K562 (cell line): ENCODE data around the gene SLC39A7. TPM values are rescaled to one million over a fixed set of nuclear protein-coding genes. Genes with fewer than 3 reads are reported as not detected.

Experiments
- ATAC-seq: fragments of 200-7000 bp; cut with Tn5 transposase; 3 replicates; pipeline ENCODE4 v1.9.1; 2020; ENCODE audit warnings: moderate library complexity
- BruUV-seq: library from RNA; stranded (reverse); fragments of 400-500 nt; replicated peaks from 2 replicates; lab custom pipeline; 2021; lab: Mats Ljungman, UMichigan
- CTCF ChIA-PET: fragments of 300-600 bp; formaldehyde crosslinking; extraction: SDS; loops from one replicate; lab custom pipeline; 2021; ENCODE audit warnings: low intra/inter-chr PET ratio; lab: Yijun Ruan, JAX
- POLR2A ChIA-PET: fragments of 300-600, 350-650 bp; sonication (Branson Sonifier 250); formaldehyde crosslinking; extraction: SDS; loops from one replicate; lab custom pipeline; 2021; ENCODE audit warnings: antibody characterized with exemption, inconsistent platforms; lab: Yijun Ruan, JAX
- DNase-seq, 4 experiments: peaks; one replicate each; pipeline versions ENCODE4 v3.0.0 to v3.0.0-alpha.2; 2011 to 2018; ENCODE audit warnings: low spot score in 3 of 4, mixed read lengths in 3 of 4; ENCODE audit errors: extremely low read depth in 1 of 4
- FAIRE-seq: peaks from 2 replicates; lab custom pipeline; 2011; peaks lifted over from hg19 to GRCh38; lab: Jason Lieb, UNC
- H2AFZ ChIP-seq: 2 replicates; pipeline ENCODE4 v1.6.0; 2011; ENCODE audit warnings: low read depth, low read length, control low read depth, inconsistent platforms
- H3K27ac ChIP-seq: fragments of 200-600 bp; 3 replicates; pipeline ENCODE4 v1.8.0; 2011; ENCODE audit warnings: low read depth, mild to moderate bottlenecking, control low read depth, inconsistent platforms, low read length, moderate library complexity, mixed read lengths; ENCODE audit errors: extremely low read depth
- H3K27me3 ChIP-seq, 2 experiments: fragments of 300-600 bp in 1 of 2; 2 replicates in 1 of 2; 3 replicates in 1 of 2; pipeline versions ENCODE4 v1.6.0 to v1.8.0; 2011; ENCODE audit warnings: inconsistent platforms in 2 of 2, low read length in 2 of 2, mild to moderate bottlenecking in 1 of 2, mixed read lengths in 1 of 2, moderate library complexity in 1 of 2; ENCODE audit not compliant: control insufficient read depth in 2 of 2, insufficient read depth in 2 of 2
- H3K36me3 ChIP-seq: fragments of 300-600 bp; 3 replicates; pipeline ENCODE4 v1.8.0; 2011; ENCODE audit warnings: mild to moderate bottlenecking, low read length, inconsistent platforms; ENCODE audit not compliant: control insufficient read depth, insufficient read depth
- H3K4me1 ChIP-seq, 2 experiments: fragments of 200-600 bp in 1 of 2; replicated peaks in 1 of 2; 2 replicates in 1 of 2; 3 replicates in 1 of 2; pipeline versions ENCODE4 v1.5.1 to v1.8.0; 2011; ENCODE audit warnings: inconsistent platforms in 2 of 2, low read length in 2 of 2, mild to moderate bottlenecking in 1 of 2, mixed read lengths in 1 of 2, moderate library complexity in 1 of 2; ENCODE audit not compliant: control insufficient read depth in 2 of 2, insufficient read depth in 2 of 2
- H3K4me2 ChIP-seq: 2 replicates; pipeline ENCODE4 v1.6.1; 2011; ENCODE audit warnings: low read length, control low read depth, inconsistent platforms, mixed read lengths; ENCODE audit not compliant: insufficient read depth
- H3K4me3 ChIP-seq: fragments of 200-600 bp; sonication (generic), shearing (Covaris generic); 2 replicates; pipeline ENCODE4 v1.5.1; 2016; ENCODE audit warnings: control low read depth, inconsistent platforms
- H3K79me2 ChIP-seq: fragments of 200-600 bp; 3 replicates; pipeline ENCODE4 v1.8.0; 2011; ENCODE audit warnings: low read length, inconsistent platforms; ENCODE audit not compliant: control insufficient read depth, insufficient read depth
- H3K9ac ChIP-seq, 2 experiments: 2 replicates each; pipeline versions ENCODE4 v1.6.0 to v1.6.1; 2011; ENCODE audit warnings: low read depth in 2 of 2, low read length in 2 of 2, control low read depth in 1 of 2, inconsistent platforms in 1 of 2, mild to moderate bottlenecking in 1 of 2, mixed read lengths in 1 of 2; ENCODE audit not compliant: insufficient read depth in 1 of 2
- H3K9me1 ChIP-seq: one replicate; pipeline ENCODE4 v1.6.0; 2011; ENCODE audit warnings: inconsistent platforms, mild to moderate bottlenecking, low read length, moderate library complexity; ENCODE audit not compliant: control insufficient read depth, insufficient read depth
- H3K9me3 ChIP-seq: replicated peaks from 2 replicates; pipeline ENCODE4 v1.5.1; 2011; ENCODE audit warnings: low read depth, low read length, inconsistent platforms; ENCODE audit not compliant: control insufficient read depth, insufficient read depth
- H4K20me1 ChIP-seq: replicated peaks from 2 replicates; pipeline ENCODE4 v1.6.1; 2011; ENCODE audit warnings: low read length, inconsistent platforms, mixed read lengths; ENCODE audit not compliant: control insufficient read depth, insufficient read depth
- ARNT ChIP-seq, 2 experiments: fragments of 450-650 bp; IDR thresholded peaks; 2 replicates each; pipeline ENCODE4 v1.6.1; 2016; ENCODE audit warnings: mild to moderate bottlenecking in 1 of 2
- ATF7 ChIP-seq: fragments of 450-650 bp; IDR thresholded peaks from 2 replicates; pipeline ENCODE4 v1.7.1; 2014; ENCODE audit warnings: mild to moderate bottlenecking, moderate library complexity
- COPS2 ChIP-seq: fragments of 450-650 bp; conservative IDR thresholded peaks from 2 replicates; pipeline ENCODE4 v1.6.1; 2016; ENCODE audit warnings: mild to moderate bottlenecking, moderate library complexity
- HDAC1 ChIP-seq, 2 experiments: fragments of 450-650 bp; IDR thresholded peaks; 2 replicates each; pipeline ENCODE4 v1.6.1; 2016 to 2017; ENCODE audit warnings: inconsistent platforms in 1 of 2, mild to moderate bottlenecking in 1 of 2, moderate library complexity in 1 of 2
- HDGF ChIP-seq: fragments of 450-650 bp; IDR thresholded peaks from 2 replicates; pipeline ENCODE4 v1.6.1; 2016
- KDM1A ChIP-seq, 2 experiments: fragments of 450-650 bp; IDR thresholded peaks; 2 replicates each; pipeline ENCODE4 v1.6.1; 2016; ENCODE audit warnings: mild to moderate bottlenecking in 2 of 2
- KLF1 ChIP-seq: fragments of 450-650 bp; IDR thresholded peaks from 2 replicates; pipeline ENCODE4 v1.6.1; 2016; ENCODE audit warnings: missing genetic modification characterization, missing compliant biosample characterization
- NFRKB ChIP-seq: fragments of 450-650 bp; IDR thresholded peaks from 2 replicates; pipeline ENCODE4 v1.6.1; 2016; ENCODE audit warnings: low read depth
- OTX1 ChIP-seq: fragments of 450-650 bp; formaldehyde crosslinking; IDR thresholded peaks from 2 replicates; pipeline ENCODE4 v1.4.0; 2022; ENCODE audit warnings: mild to moderate bottlenecking
- RFX7 ChIP-seq: fragments of 250-450 bp; sonication (Bioruptor Pico); IDR thresholded peaks from 2 replicates; pipeline ENCODE4 v1.5.1; 2021; ENCODE audit warnings: mild to moderate bottlenecking
- TEAD1 ChIP-seq, 2 experiments: fragments of 450-650 bp in 1 of 2; sonication (generic) in 1 of 2; formaldehyde crosslinking; IDR thresholded peaks; 2 replicates each; pipeline versions ENCODE4 v1.4.0 to v1.8.0; 2020 to 2022; ENCODE audit warnings: mild to moderate bottlenecking in 2 of 2, missing genetic modification reagents in 1 of 2
- WGBS: fragments of 100-300 bp; shearing (Covaris generic); methylation state at CpG from one replicate; pipeline ENCODE4 v1.1.6; 2016; ENCODE audit warnings: low coverage, mixed read lengths; ENCODE audit not compliant: insufficient coverage; ENCODE audit errors: missing lambda C conversion rate; 5-methylcytosine and 5-hydroxymethylcytosine counted together
- in situ Hi-C: fragments of 300-500 bp; cut with MboI; formaldehyde crosslinking; loops from 4 replicates; pipeline ENCODE4 v1.15.0; 2018; ENCODE audit warnings: inconsistent platforms, mixed read lengths
- intact Hi-C: fragments of 100-400 bp; cut with micrococcal nuclease; formaldehyde crosslinking; loops from 2 replicates; pipeline ENCODE4 v1.14.2; 2022
- polyA plus RNA-seq, 8 experiments: library from polyadenylated mRNA; depleted of rRNA in 4 of 8; stranded (reverse) in 5 of 8; unstranded in 3 of 8; fragments of >200 nt; fragmentation: Nextera tagmentation in 2 of 8; fragmentation: Illumina TruSeq in 1 of 8; extraction: Ambion mirVana in 2 of 8; extraction: Trizol in 1 of 8; gene quantifications; 2 replicates each; pipeline versions ENCODE4 v1.2.1 to v1.2.3, GENCODE V29; 2011 to 2014; ENCODE audit warnings: inconsistent platforms in 1 of 8, missing spikeins in 1 of 8
- total RNA-seq, 7 experiments: library from RNA; depleted of rRNA in 6 of 7; stranded (reverse); fragments of >200 nt in 6 of 7; fragmentation: Illumina TruSeq in 2 of 7; extraction: Trizol in 2 of 7; gene quantifications; 2 replicates each; pipeline versions ENCODE4 v1.2.1 to v1.2.3, GENCODE V29; 2011 to 2021; ENCODE audit warnings: low replicate concordance in 1 of 7
- TF ChIP-seq, protein P1 (sequence below): fragments of 450-650 bp; IDR thresholded peaks from 2 replicates; pipeline ENCODE4 v1.7.0; 2016; ENCODE audit warnings: borderline replicate concordance

SLC39A7 gene
- total and polyA plus RNA-seq, 9 of the 15 experiments (the other 6 are each of a cell fraction or from before 2014, with no cell fraction given): 21.7 to 169 (median 121) TPM

DNA sequence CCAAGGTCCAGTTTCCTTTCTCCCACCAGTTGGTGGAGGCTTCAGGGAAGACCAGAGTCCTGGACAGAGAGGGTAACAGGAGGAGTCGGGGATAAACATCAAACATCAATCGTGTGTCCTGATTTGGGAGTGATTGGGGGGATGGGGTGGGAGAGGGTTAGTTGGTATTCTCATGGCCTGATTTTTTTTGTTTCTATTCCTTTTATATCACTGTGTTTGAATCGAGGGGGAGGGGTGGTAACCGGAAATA, 3.4 kb downstream of the SLC39A7 start:
- CTCF ChIA-PET: no interaction called here

More for the DNA sequence above, 3.4 kb downstream of the SLC39A7 start:
- peaks cover 36% of the 10 kb centered on the region for H3K36me3 ChIP-seq
- H3K79me2 ChIP-seq: peaks cover 78% of the 10 kb centered on the region
- DNase-seq (no peak), FAIRE-seq (no peak), ATAC-seq (no peak)
- intact Hi-C loops (loop anchor here (2.0 to 5.0 kb wide), 2 partner anchors 215 to 1072 kb away; partner anchors contain the start of genes CUTA and FKBPL), in situ Hi-C loops (no loop called here)
- H3K4me1 ChIP-seq: peaks cover 46 to 64% of the 10 kb centered on the region in 2 experiments
- POLR2A ChIA-PET: interaction anchor here (0.6 to 1.6 kb wide), 7 partner anchors 8 to 232 kb away, joined by 3 to 9 read pairs (median 4); partner anchors contain the start of genes RPS18 and VPS52
- BruUV-seq: no TSS peak
- H2AFZ ChIP-seq: no peak overlapping the region
- no peaks in the 10 kb centered on the region for H3K9me3 ChIP-seq
- TF ChIP-seq OTX1 (CRISPR knock-in tag) (peak; percentile 61; the same call in 1 of the 2 replicates), NFRKB (0 out of 2 replicates have a peak, but pooled peaks have one; percentile 5), TEAD1 (CRISPR knock-in tag; IDR thresholded peaks at IDR 0.05) (0 out of 4 replicates have a peak, but pooled peaks of 1 of the 2 experiments have one; percentile 10), ATF7 (no peak), KLF1 (0 out of 2 replicates have a peak, but pooled peaks have one; percentile 33), HDGF (peak; percentile 31; the same call in 1 of the 2 replicates), HDAC1 (IDR thresholded peaks at IDR 0.05) (peak in 1 of 2 experiments; percentile 6; a peak in 1 of 4 replicates), KDM1A (IDR thresholded peaks at IDR 0.05) (peak; percentile 62 to 80; a peak in 3 of 4 replicates), COPS2 (no peak), ARNT (IDR thresholded peaks at IDR 0.05) (peak in 1 of 2 experiments; percentile 22; a peak in 1 of 4 replicates), RFX7 (CRISPR knock-in tag) (no peak)
- TF ChIP-seq, protein P1, sequence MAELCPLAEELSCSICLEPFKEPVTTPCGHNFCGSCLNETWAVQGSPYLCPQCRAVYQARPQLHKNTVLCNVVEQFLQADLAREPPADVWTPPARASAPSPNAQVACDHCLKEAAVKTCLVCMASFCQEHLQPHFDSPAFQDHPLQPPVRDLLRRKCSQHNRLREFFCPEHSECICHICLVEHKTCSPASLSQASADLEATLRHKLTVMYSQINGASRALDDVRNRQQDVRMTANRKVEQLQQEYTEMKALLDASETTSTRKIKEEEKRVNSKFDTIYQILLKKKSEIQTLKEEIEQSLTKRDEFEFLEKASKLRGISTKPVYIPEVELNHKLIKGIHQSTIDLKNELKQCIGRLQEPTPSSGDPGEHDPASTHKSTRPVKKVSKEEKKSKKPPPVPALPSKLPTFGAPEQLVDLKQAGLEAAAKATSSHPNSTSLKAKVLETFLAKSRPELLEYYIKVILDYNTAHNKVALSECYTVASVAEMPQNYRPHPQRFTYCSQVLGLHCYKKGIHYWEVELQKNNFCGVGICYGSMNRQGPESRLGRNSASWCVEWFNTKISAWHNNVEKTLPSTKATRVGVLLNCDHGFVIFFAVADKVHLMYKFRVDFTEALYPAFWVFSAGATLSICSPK: 0 out of 2 replicates have a peak, but pooled peaks have one; percentile 18
- H3K27me3 ChIP-seq: no peaks in the 10 kb centered on the region
- peak overlapping the region; percentile 4; the same call in 1 of the 3 replicates for H3K27ac ChIP-seq
- H3K9ac ChIP-seq: peak overlapping the region in 1 of 2 experiments; percentile 38; a peak in 1 of 4 replicates
- H3K4me3 ChIP-seq: peak overlapping the region; percentile 62
- H4K20me1 ChIP-seq: peaks cover 16% of the 10 kb centered on the region; the same call in 1 of the 2 replicates
- WGBS: 17% methylated on average over 3 of the region's 4 CpGs
- peaks cover 3% of the 10 kb centered on the region for H3K9me1 ChIP-seq
- peak overlapping the region; percentile 40; the same call in 1 of the 2 replicates for H3K4me2 ChIP-seq
